Measurements from ENCODE around the gene CHCHD6. TPM values are rescaled to one million over a fixed set of nuclear protein-coding genes. Genes with fewer than 3 reads are reported as not detected.

Gene CHCHD6
- total and polyA plus RNA-seq, 2 donors from 2014 or later = 10.7 to 35.2 TPM

DNA sequence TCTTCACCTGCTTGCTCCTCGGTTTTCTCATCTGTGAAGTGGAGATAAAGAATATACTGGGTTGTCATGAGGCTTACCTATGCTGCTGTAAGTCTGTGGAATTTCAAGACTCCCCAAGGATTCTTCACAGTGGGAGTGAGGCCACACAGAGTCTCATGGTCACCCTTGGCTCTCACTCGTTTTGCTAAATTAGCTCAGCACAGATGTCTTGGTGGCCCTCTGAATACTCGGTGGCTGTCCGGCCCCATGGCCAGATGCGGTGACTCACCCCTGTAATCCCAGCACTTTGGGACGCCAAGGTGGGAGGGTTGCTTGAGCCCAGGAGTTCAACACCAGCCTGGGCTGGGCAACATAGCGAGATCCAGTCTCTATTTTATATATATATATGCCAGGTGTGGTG, 5.0 kb upstream of the CHCHD6 start:
- no peaks in the 10 kb centered on the region for H3K27me3 ChIP-seq (ENCODE audit: control insufficient read depth, insufficient read depth, low read length)
- no peak overlapping the region for H3K9ac ChIP-seq (ENCODE audit: low read length in 3 of 3)
- FAIRE-seq = no peak
- intact Hi-C loops (cut with DNase I) = no loop called here
- DNase-seq = no peak
- H3K4me3 ChIP-seq (ENCODE audit: low read length in 3 of 3) = no peak overlapping the region
- no peaks in the 10 kb centered on the region for H3K4me1 ChIP-seq (ENCODE audit: control insufficient read depth in 2 of 3, insufficient read depth in 2 of 3, low read depth in 1 of 3, low read length in 3 of 3)
- H3K27ac ChIP-seq (ENCODE audit: low read depth in 2 of 2, low read length in 2 of 2) = no peak overlapping the region
- H3K36me3 ChIP-seq (ENCODE audit: control insufficient read depth in 2 of 3, insufficient read depth in 3 of 3, low read length in 3 of 3) = no peaks in the 10 kb centered on the region
- no peaks in the 10 kb centered on the region for H3K9me3 ChIP-seq (ENCODE audit: control insufficient read depth in 2 of 3, insufficient read depth in 1 of 3, low read length in 3 of 3)
- TF ChIP-seq, protein P1, sequence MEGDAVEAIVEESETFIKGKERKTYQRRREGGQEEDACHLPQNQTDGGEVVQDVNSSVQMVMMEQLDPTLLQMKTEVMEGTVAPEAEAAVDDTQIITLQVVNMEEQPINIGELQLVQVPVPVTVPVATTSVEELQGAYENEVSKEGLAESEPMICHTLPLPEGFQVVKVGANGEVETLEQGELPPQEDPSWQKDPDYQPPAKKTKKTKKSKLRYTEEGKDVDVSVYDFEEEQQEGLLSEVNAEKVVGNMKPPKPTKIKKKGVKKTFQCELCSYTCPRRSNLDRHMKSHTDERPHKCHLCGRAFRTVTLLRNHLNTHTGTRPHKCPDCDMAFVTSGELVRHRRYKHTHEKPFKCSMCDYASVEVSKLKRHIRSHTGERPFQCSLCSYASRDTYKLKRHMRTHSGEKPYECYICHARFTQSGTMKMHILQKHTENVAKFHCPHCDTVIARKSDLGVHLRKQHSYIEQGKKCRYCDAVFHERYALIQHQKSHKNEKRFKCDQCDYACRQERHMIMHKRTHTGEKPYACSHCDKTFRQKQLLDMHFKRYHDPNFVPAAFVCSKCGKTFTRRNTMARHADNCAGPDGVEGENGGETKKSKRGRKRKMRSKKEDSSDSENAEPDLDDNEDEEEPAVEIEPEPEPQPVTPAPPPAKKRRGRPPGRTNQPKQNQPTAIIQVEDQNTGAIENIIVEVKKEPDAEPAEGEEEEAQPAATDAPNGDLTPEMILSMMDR (IDR thresholded peaks at IDR 0.05; ENCODE audit: borderline replicate concordance, extremely low read depth, insufficient read depth) = no peak

DNA sequence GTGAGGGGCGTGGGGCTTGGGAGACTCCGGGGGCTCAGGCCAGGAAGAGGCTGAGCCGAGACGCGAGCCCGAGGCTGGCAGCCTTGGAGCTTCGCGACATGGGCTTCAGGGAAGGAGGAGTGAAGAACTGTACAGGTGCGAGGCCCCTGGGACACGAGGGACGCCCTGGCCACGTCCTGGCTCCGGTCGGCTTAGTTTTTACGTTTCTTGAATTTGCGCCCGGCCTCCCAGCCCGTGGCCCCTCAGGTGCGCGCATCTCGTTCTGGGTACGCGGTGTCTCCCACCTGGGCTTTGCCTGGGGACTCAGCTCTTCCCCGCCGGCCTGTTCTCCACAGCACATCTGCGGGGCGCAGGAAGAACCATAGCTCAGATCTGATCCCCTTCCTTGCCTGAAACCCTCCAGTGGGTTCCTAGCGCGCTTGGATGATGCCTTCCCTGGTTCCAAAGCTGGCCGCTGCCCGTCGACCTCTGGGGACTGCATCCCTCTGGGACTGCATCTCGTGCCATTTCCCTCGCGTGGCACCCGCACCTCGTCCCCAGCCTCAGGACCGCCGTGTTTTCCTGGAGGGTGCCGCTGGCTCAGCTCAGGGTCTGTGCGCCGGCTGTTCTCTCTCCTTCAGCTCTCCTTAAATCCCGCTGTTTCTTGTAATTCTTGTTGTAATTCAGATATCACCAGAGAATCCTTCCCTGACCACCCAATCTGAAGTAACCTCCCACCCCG, 614 bp downstream of the CHCHD6 start:
- FAIRE-seq = no peak
- no peak for DNase-seq
- Histone ChIP-seq H3K27ac (ENCODE audit: low read depth in 2 of 2, low read length in 2 of 2) (no peak overlapping the region), H3K36me3 (ENCODE audit: control insufficient read depth in 2 of 3, insufficient read depth in 3 of 3, low read length in 3 of 3) (no peaks in the 10 kb centered on the region), H3K27me3 (ENCODE audit: control insufficient read depth, insufficient read depth, low read length) (no peaks in the 10 kb centered on the region), H3K4me3 (ENCODE audit: low read length in 3 of 3) (peak overlapping the region; percentile 30 to 72 (median 66)), H3K9me3 (ENCODE audit: control insufficient read depth in 2 of 3, insufficient read depth in 1 of 3, low read length in 3 of 3) (no peaks in the 10 kb centered on the region), H3K4me1 (ENCODE audit: control insufficient read depth in 2 of 3, insufficient read depth in 2 of 3, low read depth in 1 of 3, low read length in 3 of 3) (peaks cover 0 to 3% (median 0%) of the 10 kb centered on the region in 3 donors), H3K9ac (ENCODE audit: low read length in 3 of 3) (peak overlapping the region; percentile 15 to 66 (median 27))
- intact Hi-C loops (cut with DNase I) = no loop called here
- TF ChIP-seq, protein P1 (IDR thresholded peaks at IDR 0.05; ENCODE audit: borderline replicate concordance, extremely low read depth, insufficient read depth) = no peak

DNA sequence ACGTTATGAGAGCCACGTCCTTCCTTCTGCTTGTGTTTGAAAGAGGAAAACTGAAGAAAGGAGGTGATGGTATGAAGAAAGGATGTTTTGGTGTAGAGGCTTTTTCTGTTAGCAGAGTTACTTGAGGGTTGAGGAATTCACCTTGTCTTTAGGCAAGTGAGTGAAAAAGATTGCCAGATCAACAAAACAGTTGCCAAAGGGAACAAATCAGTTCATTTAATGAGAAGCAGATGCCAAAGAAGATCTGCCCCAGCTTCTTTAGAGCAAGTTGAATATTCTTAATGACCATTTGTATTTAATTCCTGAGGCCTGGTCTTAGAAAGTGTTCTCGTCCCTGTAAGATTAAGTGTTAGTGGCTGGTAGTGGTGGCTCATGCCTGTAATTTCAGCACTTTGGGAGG, 2.6 kb downstream of the CHCHD6 start:
- no peak overlapping the region for H3K4me3 ChIP-seq (ENCODE audit: low read length in 3 of 3)
- no peaks in the 10 kb centered on the region for H3K27me3 ChIP-seq (ENCODE audit: control insufficient read depth, insufficient read depth, low read length)
- FAIRE-seq (no peak), DNase-seq (no peak)
- intact Hi-C loops (cut with DNase I) = no loop called here
- no peak overlapping the region for H3K27ac ChIP-seq (ENCODE audit: low read depth in 2 of 2, low read length in 2 of 2)
- H3K4me1 ChIP-seq (ENCODE audit: control insufficient read depth in 2 of 3, insufficient read depth in 2 of 3, low read depth in 1 of 3, low read length in 3 of 3) = peaks cover 0 to 3% (median 0%) of the 10 kb centered on the region in 3 donors
- no peaks in the 10 kb centered on the region for H3K9me3 ChIP-seq (ENCODE audit: control insufficient read depth in 2 of 3, insufficient read depth in 1 of 3, low read length in 3 of 3)
- TF ChIP-seq, protein P1 (IDR thresholded peaks at IDR 0.05; ENCODE audit: borderline replicate concordance, extremely low read depth, insufficient read depth) = no peak
- no peak overlapping the region for H3K9ac ChIP-seq (ENCODE audit: low read length in 3 of 3)
- no peaks in the 10 kb centered on the region for H3K36me3 ChIP-seq (ENCODE audit: control insufficient read depth in 2 of 3, insufficient read depth in 3 of 3, low read length in 3 of 3)

Data from kidney (tissue), 14 donors.